IPS DF 19.7 (cell line): ENCODE results near the gene PGAP1.
"Not testable (repeated sequence)": the region's sequence is repeated elsewhere in the genome, so short reads cannot be mapped to it uniquely, and the experiment has no call there.

Experiments used
- DNase-seq: peaks from one replicate; pipeline ENCODE4 v3.0.0-alpha.2; 2013; ENCODE audit warnings: low read depth, low spot score

The PGAP1 gene

GRCh38 chr2:196949116-196949515, 22.6 kb upstream of the PGAP1 start:
- no peak for DNase-seq

GRCh38 chr2:196944570-196944969, 18.1 kb upstream of the PGAP1 start:
- no peak for DNase-seq

- DNase-seq = no peak
These were observed 15.0 kb upstream of the PGAP1 start for GRCh38 chr2:196941398-196942078.

- no peak for DNase-seq
These were observed 12.9 kb upstream of the PGAP1 start for GRCh38 chr2:196939371-196939770.

- no peak for DNase-seq
These were observed 8.9 kb upstream of the PGAP1 start for GRCh38 chr2:196935432-196935831.

GRCh38 chr2:196934672-196935071, 8.2 kb upstream of the PGAP1 start:
- no peak for DNase-seq

DNA sequence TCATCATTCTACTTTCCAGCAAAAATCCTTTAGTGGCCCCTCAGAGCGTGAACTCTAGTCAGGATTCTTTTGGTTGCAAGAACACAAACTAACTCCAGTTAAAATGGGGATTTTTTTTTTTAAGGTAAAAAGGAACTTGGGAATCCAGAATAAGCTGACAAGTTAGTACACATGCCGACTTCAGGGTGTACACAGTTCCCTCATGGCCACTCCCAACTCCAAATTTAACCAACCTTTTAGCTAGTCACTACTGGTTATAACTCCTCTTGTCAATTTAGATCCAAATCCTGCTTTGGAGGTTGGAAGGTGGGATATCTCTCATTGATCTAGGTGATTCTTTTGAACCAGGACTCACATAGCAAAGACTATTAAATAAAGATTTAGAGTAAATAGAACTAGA, 5.0 kb upstream of the PGAP1 start:
- no peak for DNase-seq

DNA sequence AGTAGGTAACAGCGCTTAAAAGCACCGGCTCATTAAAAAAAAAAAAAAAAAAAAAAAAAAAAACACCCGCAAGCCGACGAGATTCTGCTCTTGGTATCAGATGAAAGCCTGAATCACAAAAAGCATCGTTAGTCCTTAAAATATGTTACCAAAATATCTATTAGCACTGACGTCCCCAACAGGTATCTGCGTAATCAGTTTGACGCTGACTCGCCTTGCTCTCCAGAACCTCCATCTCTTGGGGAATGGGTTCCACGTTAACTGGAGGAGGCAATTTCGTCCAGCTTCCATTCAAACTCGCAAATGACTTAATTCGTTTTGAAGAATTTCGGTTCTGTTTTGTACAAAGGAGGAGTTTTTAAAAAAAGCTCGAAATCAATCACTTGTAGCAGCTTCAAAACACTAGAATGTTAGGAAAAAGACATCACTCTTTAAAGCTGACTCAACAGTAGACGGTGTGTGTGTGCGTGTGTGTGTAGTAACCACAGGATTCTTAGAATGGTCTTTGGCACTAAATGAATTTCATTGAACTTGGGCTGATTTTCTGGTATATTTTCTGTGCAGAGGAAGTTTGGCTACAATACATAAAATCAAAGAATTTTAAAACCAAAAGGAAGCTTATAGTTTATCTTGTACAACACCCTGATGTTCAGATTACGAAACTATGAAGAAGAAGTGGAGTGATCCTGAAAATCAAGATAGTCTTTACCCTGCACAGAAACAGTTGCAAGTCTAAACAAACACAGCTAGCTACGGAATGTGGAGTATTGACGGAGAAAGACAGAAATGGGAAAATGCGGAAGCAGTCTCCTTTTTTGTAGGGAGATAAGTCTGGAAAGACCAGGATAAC, 1.1 kb upstream of the PGAP1 start:
- no peak for DNase-seq

DNA sequence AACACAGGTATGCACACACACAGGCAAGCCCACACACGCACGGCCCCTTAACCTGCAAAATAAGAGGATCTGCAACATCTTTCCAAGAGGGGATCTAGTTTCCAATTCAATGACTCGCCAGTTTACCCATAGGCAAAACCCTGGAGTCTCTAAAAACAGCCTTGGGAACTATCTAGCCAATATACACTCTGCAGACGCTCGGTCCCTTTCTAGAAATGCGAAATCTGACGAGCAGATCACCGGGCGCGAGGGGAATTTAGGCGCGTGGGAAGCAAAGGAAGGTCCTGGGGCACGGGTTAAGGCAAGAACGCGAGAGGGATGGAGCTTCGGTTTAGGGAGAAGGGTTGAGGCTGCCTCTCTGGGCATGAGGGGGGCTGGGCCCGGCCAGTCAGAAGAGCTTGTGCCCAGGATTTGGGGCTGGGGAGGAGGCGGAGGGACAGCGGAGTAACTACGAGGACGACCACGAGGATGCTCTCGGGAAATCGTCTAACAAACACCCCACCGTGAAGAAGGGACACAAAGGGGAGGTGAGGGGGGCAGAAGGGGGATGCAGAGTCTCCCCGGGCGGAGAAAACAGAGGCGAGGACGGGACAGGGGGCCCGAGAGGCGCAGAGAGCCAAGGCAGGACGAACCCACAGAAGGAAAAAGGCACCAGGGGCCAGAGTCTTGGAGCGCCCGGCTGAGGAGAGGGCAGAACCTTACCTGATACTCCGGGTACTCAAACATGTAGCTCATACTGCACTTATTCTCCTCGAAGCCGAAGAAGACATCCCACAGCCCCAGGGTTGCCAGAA, 542 bp downstream of the PGAP1 start:
- DNase-seq = no peak

GRCh38 chr2:196925051-196925767, 1.3 kb downstream of the PGAP1 start:
- DNase-seq = no peak

GRCh38 chr2:196924051-196924450, 2.5 kb downstream of the PGAP1 start:
- no peak for DNase-seq

DNA sequence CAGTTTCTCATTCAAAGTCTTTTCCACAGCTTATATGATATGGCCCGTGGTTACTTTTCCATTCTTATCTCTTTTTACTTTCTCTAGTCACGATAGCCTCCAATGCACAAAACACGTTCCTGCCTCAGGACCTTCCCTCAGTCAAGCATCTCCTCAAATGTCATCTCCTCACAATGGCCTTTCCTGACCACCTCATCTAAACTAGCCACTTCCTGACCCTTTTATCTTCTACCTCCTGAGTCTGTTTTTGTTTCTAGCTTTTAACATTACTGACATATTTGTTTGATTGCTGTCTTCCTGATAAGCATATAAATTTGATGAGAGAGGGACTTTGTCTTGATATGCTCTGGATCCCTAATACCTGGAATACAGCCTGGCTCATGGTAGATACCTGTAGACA, 7.6 kb downstream of the PGAP1 start:
- no peak for DNase-seq

DNA sequence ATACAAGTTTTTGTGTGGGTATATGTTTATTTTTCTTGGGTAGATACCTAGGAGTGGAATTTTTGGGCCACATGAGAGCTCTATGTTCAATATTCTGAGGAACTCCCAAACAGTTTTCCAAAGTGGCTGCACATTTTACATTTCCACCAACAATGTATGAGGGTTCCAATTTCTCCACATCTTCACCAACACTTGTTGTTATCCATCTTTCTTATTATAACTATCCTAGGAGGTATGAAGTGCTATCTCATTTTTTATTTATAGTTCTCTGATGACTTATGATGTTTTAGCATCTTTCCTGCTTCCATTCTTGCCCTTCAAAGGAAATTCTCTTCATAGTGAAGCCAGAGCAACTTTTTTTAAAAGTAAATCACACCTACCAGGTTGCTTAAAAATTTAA, 8.7 kb downstream of the PGAP1 start:
- DNase-seq = no peak

DNA sequence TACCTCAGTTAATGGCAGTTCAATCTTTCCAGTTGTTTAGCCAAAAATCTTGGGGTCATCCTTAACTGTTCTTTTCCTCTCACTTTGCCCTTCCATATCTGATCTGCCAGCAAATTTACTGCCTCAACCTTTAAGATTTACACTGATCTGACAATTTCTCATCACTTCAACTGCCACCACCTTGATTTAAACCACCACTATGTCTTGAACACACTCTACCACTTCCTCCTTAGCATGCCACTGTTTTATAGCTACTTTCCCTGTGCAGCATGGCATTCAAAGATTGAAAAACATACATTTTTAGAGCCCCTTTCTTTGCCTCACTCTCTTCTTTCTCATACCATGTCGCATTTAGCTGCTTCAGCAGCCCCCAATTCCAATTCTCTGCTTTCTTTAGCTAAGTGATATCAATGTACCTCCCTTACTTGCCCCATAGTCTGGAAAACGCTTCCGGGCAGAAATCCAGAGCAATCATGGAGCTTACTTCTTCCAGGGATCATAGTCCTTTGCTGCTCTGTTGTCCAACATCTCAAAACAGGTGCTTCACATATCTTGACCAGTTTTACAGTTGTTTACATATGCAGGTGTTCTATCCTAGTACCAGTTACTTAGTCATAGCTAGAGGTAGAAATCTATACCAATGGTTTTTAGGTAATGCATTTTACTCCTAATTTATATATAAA, 10.9 kb downstream of the PGAP1 start:
- no peak for DNase-seq

- DNase-seq = no peak
These were observed 11.5 kb downstream of the PGAP1 start for GRCh38 chr2:196914867-196915460.

DNA sequence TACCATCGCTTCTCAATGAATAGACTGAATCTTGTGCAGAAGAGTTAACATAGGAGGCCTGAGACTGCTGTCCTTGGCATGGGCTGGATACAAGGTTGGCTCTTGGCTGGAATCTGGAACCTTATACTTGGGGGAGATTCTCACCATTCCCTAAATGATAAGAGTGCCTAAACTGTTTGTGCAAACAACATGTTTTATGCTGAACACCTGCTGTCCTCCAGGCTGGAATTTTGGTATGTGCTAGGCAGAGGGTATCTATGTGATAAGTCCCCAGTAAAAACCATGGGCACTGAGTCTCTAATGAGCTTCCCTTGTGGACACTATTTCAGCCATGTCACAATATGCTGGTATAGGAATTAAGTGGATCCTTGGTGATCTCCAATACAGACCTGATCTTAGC, 12.8 kb downstream of the PGAP1 start:
- no peak for DNase-seq

- not testable (repeated sequence) for DNase-seq
These were observed 21.1 kb downstream of the PGAP1 start for GRCh38 chr2:196905365-196905764.

DNA sequence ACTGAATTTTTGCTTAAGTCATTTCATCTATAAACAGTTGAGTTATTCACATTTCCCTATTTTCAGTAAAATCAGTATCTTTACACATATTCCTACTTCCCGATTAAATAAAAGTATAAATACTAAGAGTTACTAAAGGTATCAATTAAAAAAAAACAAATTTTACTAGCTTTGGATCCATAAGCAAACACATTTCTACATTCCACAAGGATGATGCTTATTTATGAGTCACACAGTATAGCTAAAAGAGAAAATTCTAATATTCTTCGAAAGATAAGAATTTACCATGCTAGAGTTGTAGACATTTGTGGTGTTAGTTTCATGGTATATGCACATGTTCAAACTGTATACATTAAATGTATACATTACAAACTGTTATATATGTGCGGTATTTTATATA, 23.7 kb downstream of the PGAP1 start:
- DNase-seq = no peak

DNA sequence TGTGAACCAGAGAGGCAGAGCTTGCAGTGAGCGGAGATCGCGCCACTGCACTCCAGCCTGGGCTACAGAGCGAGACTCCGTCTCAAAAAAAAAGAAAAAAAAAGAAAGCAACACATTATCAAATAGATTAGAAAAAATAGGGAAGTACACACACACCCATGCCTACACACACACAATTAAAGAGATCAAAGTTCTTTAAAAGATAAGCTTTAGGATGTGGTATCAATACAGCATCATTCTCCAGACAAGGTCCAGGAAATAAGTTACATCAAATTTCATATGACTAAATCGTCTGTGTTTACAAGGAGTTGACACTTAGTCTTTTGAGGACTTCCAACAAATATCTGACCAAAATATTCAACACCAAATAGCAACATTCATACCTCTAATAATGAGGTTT, 25.7 kb downstream of the PGAP1 start:
- no peak for DNase-seq

DNA sequence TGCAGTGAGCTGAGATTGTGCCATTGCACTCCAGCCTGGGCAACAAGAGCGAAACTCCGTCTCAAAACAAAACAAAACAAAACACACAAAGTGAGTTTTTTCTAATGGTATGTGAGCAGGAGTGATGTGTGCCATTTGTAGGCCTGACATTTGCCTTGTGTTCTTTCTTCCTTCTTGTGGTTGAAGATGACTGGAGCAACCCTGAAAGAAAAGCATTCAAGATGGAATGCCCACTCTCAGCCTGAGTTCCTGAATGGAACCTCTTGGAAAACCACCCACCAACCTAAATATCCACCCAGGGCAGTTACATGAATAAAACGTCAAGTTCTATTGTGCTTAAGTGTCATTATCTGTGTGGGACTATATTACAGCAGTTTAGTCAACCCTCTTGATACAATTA, 26.5 kb downstream of the PGAP1 start:
- DNase-seq = no peak

DNA sequence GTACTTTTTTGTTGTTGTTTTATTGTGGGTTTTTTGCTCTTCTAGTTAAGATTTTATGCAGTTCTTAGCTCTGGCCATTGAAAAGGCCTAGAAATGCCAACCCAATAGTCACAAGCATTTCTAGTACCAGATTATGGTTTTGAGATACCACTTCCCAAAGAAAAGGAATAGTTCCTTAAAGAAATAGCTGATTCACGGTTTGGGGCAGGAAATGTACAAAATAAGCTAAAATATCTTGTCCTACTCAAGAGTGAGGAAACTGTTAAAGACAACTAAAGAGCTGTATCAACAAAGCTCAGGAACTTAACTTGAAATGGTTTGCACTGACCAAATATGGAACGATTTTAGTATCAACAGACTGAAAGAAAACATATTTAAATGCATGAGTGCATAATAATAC, 35.4 kb downstream of the PGAP1 start:
- DNase-seq = no peak
